Small intestine (tissue), 7 donors: Measurements from ENCODE around the gene FRY. TPM values are rescaled to one million over a fixed set of nuclear protein-coding genes. Genes with fewer than 3 reads are reported as not detected.

ENCODE experiments used
- DNase-seq, 2 donors: peaks; one replicate each; pipeline versions ENCODE4 v3.0.0 to v3.0.0-alpha.2; 2013
- FAIRE-seq: peaks from 2 replicates; lab custom pipeline; 2012; peaks lifted over from hg19 to GRCh38; lab: Jason Lieb, UNC
- H3K27ac ChIP-seq, 3 donors: one replicate each; pipeline ENCODE4 v1.5.1; 2013; ENCODE audit warnings: low read length in 2 of 3, mild to moderate bottlenecking in 2 of 3, control low read depth in 1 of 3, inconsistent platforms in 1 of 3, low read depth in 1 of 3, moderate library complexity in 1 of 3
- H3K27me3 ChIP-seq, 3 donors: one replicate each; pipeline ENCODE4 v1.6.1; 2013; ENCODE audit warnings: low read length in 3 of 3, inconsistent platforms in 1 of 3; ENCODE audit not compliant: control insufficient read depth in 3 of 3, insufficient read depth in 3 of 3
- H3K36me3 ChIP-seq, 3 donors: one replicate each; pipeline ENCODE4 v1.6.1; 2013; ENCODE audit warnings: low read length in 3 of 3, inconsistent platforms in 1 of 3, low read depth in 1 of 3, mild to moderate bottlenecking in 1 of 3, moderate library complexity in 1 of 3; ENCODE audit not compliant: control insufficient read depth in 3 of 3, insufficient read depth in 2 of 3
- H3K4me1 ChIP-seq, 3 donors: one replicate each; pipeline ENCODE4 v1.6.1; 2013; ENCODE audit warnings: low read length in 2 of 3, inconsistent platforms in 1 of 3, low read depth in 1 of 3, mild to moderate bottlenecking in 1 of 3, moderate library complexity in 1 of 3; ENCODE audit not compliant: control insufficient read depth in 3 of 3, insufficient read depth in 2 of 3
- H3K4me3 ChIP-seq, 3 donors: one replicate each; pipeline ENCODE4 v1.5.1; 2013; ENCODE audit warnings: low read length in 3 of 3, control low read depth in 1 of 3, inconsistent platforms in 1 of 3, low read depth in 1 of 3, mild to moderate bottlenecking in 1 of 3, moderate library complexity in 1 of 3
- H3K9me3 ChIP-seq, 2 donors: one replicate each; pipeline ENCODE4 v1.6.1; 2013; ENCODE audit warnings: low read depth in 1 of 2, low read length in 1 of 2; ENCODE audit not compliant: control insufficient read depth in 2 of 2, insufficient read depth in 1 of 2
- WGBS, 3 donors: extraction: QIAGEN DNeasy Blood & Tissue Kit; methylation state at CpG; one replicate each; pipeline ENCODE4 v1.1.7; 2013; 5-methylcytosine and 5-hydroxymethylcytosine counted together
- polyA plus RNA-seq, 4 donors: library from polyadenylated mRNA; stranded (reverse) in 3 of 4; unstranded in 1 of 4; fragments of 200-250 nt in 3 of 4; fragments of 120-200 nt in 1 of 4; gene quantifications; one replicate each; pipeline versions ENCODE4 v1.2.1 to v1.2.3, GENCODE V29; 2013
- donor health status: healthy with polysubstance abuse.
- donor health status: control.
- donor health status: control.
- donor health status: Bipolar disorder and iron deficiency.
- donor health status: healthy.

Gene FRY
- polyA plus RNA-seq, 4 donors = 2.0 to 13.6 (median 3.6) TPM

GRCh38 chr13:32261567-32261966 is 230.0 kb downstream of the FRY start:
- DNase-seq (peak in 1 of 2 donors; percentile 29), FAIRE-seq (no peak)
- H3K4me3 ChIP-seq = no peak overlapping the region
- peaks cover 0 to 5% (median 0%) of the 10 kb centered on the region in 3 donors for H3K36me3 ChIP-seq
- no peaks in the 10 kb centered on the region for H3K27me3 ChIP-seq
- H3K27ac ChIP-seq = peak overlapping the region in 2 of 3 donors; percentile 30 to 39
- no peaks in the 10 kb centered on the region for H3K9me3 ChIP-seq
- peaks cover 0 to 18% (median 2%) of the 10 kb centered on the region in 3 donors for H3K4me1 ChIP-seq
- WGBS, 3 donors = 53 to 80% (median 75%) methylated on average over 9 of the region's 9 CpGs

- Histone ChIP-seq H3K4me1 (peaks cover 0 to 18% (median 2%) of the 10 kb centered on the region in 3 donors), H3K4me3 (no peak overlapping the region), H3K36me3 (peaks cover 0 to 7% (median 0%) of the 10 kb centered on the region in 3 donors), H3K27ac (peak overlapping the region in 1 of 3 donors; percentile 74), H3K27me3 (no peaks in the 10 kb centered on the region), H3K9me3 (no peaks in the 10 kb centered on the region)
- DNase-seq (no peak), FAIRE-seq (no peak)
- 74 to 83% (median 79%) methylated on average over 3 of the region's 3 CpGs for WGBS, 3 donors
Measured at GRCh38 chr13:32262165-32262564, 230.6 kb downstream of the FRY start.

- DNase-seq (no peak), FAIRE-seq (no peak)
- peaks cover 0 to 7% (median 0%) of the 10 kb centered on the region in 3 donors for H3K36me3 ChIP-seq
- H3K4me3 ChIP-seq = no peak overlapping the region
- H3K4me1 ChIP-seq = peaks cover 0 to 18% (median 2%) of the 10 kb centered on the region in 3 donors
- no peak overlapping the region for H3K27ac ChIP-seq
- whole genome bisulfite sequencing, 3 donors = 88 to 93% (median 90%) methylated on average over 1 of the region's 1 CpG
- H3K9me3 ChIP-seq = no peaks in the 10 kb centered on the region
- H3K27me3 ChIP-seq = no peaks in the 10 kb centered on the region
Measured at GRCh38 chr13:32262619-32263018, 231.0 kb downstream of the FRY start.

- Histone ChIP-seq H3K27ac (no peak overlapping the region), H3K4me1 (peaks cover 0 to 15% (median 2%) of the 10 kb centered on the region in 3 donors), H3K36me3 (peaks cover 0 to 5% (median 0%) of the 10 kb centered on the region in 3 donors), H3K4me3 (no peak overlapping the region), H3K9me3 (no peaks in the 10 kb centered on the region), H3K27me3 (no peaks in the 10 kb centered on the region)
- DNase-seq (no peak), FAIRE-seq (no peak)
Measured at GRCh38 chr13:32264407-32264806, 232.8 kb downstream of the FRY start.

- WGBS, 3 donors = 42 to 68% (median 47%) methylated on average over 2 of the region's 2 CpGs
- Histone ChIP-seq H3K4me1 (peaks cover 0 to 14% (median 2%) of the 10 kb centered on the region in 3 donors), H3K27ac (no peak overlapping the region), H3K9me3 (no peaks in the 10 kb centered on the region), H3K27me3 (no peaks in the 10 kb centered on the region), H3K36me3 (peaks cover 0 to 4% (median 0%) of the 10 kb centered on the region in 3 donors), H3K4me3 (no peak overlapping the region)
- DNase-seq (no peak), FAIRE-seq (no peak)
Measured at GRCh38 chr13:32265726-32266125, 234.2 kb downstream of the FRY start.

- H3K4me3 ChIP-seq = no peak overlapping the region
- no peaks in the 10 kb centered on the region for H3K27me3 ChIP-seq
- FAIRE-seq (no peak), DNase-seq (no peak)
- peaks cover 0 to 11% (median 0%) of the 10 kb centered on the region in 3 donors for H3K4me1 ChIP-seq
- H3K36me3 ChIP-seq = peaks cover 0 to 4% (median 0%) of the 10 kb centered on the region in 3 donors
- H3K27ac ChIP-seq = no peak overlapping the region
- WGBS, 3 donors = 56 to 82% (median 75%) methylated on average over 1 of the region's 1 CpG
- no peaks in the 10 kb centered on the region for H3K9me3 ChIP-seq
Measured at GRCh38 chr13:32266130-32266529, 234.6 kb downstream of the FRY start.

GRCh38 chr13:32267836-32268439 is 236.4 kb downstream of the FRY start:
- 75 to 78% (median 78%) methylated on average over 7 of the region's 7 CpGs for WGBS, 3 donors
- peak; percentile 53 to 66 for DNase-seq
- Histone ChIP-seq H3K4me1 (no peaks in the 10 kb centered on the region), H3K27me3 (no peaks in the 10 kb centered on the region), H3K9me3 (no peaks in the 10 kb centered on the region), H3K27ac (no peak overlapping the region), H3K4me3 (no peak overlapping the region), H3K36me3 (peaks cover 0 to 8% (median 0%) of the 10 kb centered on the region in 3 donors)
- no peak for FAIRE-seq

GRCh38 chr13:32272021-32272683 is 240.6 kb downstream of the FRY start:
- Histone ChIP-seq H3K4me3 (no peak overlapping the region), H3K27ac (peak overlapping the region in 1 of 3 donors; percentile 33), H3K4me1 (no peaks in the 10 kb centered on the region), H3K27me3 (no peaks in the 10 kb centered on the region), H3K36me3 (peaks cover 0 to 3% (median 0%) of the 10 kb centered on the region in 3 donors), H3K9me3 (no peaks in the 10 kb centered on the region)
- DNase-seq = no peak
- no peak for FAIRE-seq
- 71 to 86% (median 80%) methylated on average over 4 of the region's 4 CpGs for WGBS, 3 donors
